ENCODE results near the gene LIPE.

DNA sequence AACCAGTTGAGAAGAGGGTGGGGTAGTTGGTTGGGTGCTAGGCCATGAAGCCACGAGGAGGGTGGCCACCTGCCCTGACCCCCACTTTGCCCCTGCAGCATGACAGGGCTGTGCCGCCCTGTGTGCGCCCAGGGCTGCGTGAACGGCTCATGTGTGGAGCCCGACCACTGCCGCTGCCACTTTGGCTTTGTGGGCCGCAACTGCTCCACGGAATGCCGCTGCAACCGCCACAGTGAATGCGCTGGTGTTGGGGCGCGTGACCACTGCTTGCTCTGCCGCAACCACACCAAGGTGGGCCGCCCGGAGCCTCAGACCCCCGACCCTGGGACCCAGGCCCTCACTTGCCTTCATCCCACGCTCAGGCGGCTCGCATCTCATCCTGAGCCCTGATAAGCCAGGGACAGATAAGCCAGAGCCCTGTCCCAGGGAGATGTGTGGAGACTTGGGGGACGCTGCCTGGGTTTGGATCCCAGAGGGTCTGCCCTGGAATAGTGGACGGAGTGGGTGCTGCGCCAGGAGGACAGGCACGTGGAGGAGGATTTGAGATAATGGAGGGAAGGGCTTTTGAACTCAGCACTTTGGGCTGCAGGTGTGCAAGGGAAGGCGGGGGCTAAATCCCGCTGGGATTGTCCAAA, 57.6 kb downstream of the LIPE start:
- no peak for TF ChIP-seq EZH2phosphoT487 (IDR thresholded peaks at IDR 0.05; ENCODE audit: insufficient read depth, low read depth)
- no peak for TF ChIP-seq EZH2 (IDR thresholded peaks at IDR 0.05; ENCODE audit: insufficient read depth, poor library complexity, severe bottlenecking)
